IPS-NIHi11 (cell line): ENCODE results near the gene MYO5A.
"Not testable (repeated sequence)": the region's sequence is repeated elsewhere in the genome, so short reads cannot be mapped to it uniquely, and the experiment has no call there.

Experiments used
- DNase-seq: peaks from one replicate; pipeline ENCODE4 v3.0.0; 2012; ENCODE audit warnings: mixed read lengths, low spot score

Gene MYO5A

DNA sequence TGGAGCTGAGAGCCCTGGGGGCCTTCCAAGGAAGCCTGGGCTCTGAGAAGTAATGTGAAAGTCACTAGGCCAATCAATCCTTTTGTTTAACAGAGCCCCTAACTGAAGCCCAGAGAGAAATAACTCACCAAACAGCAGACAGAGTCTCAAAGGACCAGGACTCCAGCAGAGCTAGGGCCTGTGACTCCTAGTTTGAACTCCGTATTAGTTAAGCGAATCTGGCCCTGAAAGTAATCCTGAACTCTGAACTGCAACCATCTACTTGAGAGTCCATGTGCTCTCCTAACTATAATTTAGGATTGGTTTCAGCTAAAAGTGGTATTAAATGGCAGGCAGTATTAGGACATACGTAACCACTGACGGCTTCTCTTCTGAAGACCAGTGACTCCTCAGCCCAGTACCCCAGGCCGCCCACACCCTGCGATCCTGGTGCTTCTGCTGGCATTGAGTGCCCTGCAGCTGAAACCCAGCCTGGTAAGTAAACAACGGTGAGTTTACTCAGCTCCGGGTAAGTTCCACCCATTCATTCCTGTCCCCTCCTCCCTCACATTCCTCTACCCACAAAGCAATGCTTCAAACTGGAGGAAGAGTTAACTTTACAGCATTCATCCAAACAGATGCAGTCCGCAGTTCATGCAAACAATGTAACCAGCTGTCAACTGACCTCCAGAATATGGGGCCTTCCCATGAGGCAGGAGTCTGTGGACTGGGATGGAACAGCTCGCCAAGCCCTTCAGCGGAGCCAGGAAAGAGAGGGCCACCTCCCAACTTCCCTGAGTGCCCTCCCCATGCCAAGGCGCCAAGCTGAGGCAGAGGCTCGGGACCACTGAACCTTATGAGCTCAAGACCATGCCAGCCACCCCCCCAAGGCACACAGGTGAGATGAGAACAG is 240.4 kb downstream of the MYO5A start:
- peak; percentile 42 for DNase-seq

- DNase-seq = no peak
Observed at GRCh38 chr15:52287114-52287513, 241.6 kb downstream of the MYO5A start.

- DNase-seq = not testable (repeated sequence)
Observed at GRCh38 chr15:52285941-52286340, 242.7 kb downstream of the MYO5A start.

DNA sequence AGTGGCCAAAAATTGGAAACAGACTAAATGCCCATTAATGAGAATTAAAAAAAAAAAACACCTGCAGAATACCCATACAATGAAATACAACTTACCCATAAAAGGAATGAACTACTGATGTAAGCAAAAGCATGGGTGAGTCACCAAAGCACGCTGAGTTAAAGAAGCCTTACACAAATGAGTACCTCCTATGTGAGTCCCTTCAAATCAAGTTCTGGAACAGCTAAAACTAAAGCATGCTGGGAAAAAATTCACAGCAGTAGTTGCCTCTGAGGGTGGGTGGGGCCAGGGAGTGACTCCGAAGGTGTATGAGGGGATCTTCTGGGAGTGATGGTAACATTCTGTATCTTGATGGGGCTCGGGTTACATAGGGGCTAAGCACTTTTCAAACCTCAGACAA is 244.5 kb downstream of the MYO5A start:
- DNase-seq = peak; percentile 28

DNA sequence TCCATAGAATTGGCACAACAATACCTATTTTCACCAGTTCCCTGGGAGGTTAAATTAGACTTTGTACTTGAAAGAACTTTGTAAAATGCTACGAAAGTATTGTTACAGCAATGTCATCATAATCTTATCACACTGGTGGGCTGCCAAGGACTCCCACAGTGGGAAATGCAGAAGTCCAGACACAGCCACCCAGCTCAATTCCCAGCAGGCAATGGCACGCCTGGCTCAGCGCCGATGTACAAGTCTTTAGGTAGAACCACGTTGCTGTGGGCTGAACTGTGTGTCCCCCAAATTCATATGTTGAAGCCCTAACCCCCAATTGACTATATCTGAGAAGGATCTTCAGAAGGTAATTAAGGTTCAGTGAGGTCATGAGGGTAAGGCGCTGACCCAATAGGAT is 245.4 kb downstream of the MYO5A start:
- DNase-seq = no peak

- no peak for DNase-seq
Observed at GRCh38 chr15:52282418-52282817, 246.3 kb downstream of the MYO5A start.

- no peak for DNase-seq
Observed at GRCh38 chr15:52281085-52282035, 247.3 kb downstream of the MYO5A start.

DNA sequence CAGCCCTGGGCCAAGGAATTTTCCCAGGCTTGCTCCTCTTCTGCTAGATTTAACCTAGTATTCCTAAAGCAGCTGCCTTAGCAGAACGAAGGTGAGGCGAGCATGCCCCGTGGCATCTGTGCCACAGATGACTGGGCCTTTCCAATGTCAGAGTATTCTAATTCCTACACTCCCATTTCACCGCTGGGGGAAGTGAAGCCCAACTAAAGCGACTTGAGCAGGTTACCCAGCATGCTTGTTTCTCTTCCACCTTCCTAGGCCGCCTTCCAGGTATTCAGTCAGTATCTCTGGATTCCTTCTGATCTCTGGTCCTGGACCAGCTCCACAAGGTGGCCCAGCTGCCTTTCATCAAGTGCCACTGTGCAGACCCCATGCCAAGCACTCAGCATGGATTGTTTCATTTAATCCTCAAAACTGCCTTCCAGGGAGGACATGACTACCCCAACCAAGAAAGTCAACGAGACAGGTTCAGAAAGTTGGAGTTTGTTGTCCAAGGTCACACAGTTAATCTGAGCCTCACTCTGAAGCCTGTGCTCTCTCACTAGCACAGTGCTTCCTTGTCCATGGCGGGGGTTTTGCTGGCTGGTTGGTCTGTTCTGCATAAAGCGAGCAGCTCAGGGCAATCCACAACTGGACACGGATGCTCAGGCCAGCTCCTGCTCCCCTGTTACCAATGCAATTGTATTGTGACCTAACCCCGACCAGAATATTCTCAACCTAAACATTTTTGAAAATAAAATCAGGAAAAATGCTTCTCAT is 248.2 kb downstream of the MYO5A start:
- no peak for DNase-seq

- no peak for DNase-seq
Observed at GRCh38 chr15:52278636-52279367, 249.9 kb downstream of the MYO5A start.

DNA sequence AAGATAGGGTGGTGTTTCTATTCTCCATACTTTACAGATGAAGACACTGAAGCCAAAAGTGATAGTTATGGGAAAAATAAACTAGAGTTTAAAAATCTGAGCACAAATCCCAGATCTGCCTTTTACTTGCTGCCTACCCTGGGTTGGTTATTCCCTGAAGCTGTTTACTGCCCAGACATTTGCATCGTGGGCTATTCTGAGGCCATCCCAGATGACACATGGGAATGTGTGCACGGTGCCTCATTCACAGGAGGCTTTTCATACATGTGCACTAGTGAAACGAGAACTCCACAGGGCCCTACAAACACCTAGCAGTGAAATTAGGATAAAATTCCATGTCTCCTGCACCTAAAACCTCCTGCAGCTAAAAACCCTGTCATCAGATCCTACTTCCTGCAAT is 250.5 kb downstream of the MYO5A start:
- no peak for DNase-seq

GRCh38 chr15:52277575-52277974 is 251.1 kb downstream of the MYO5A start:
- DNase-seq = no peak

- no peak for DNase-seq
Observed at GRCh38 chr15:52276256-52276770, 252.4 kb downstream of the MYO5A start.

DNA sequence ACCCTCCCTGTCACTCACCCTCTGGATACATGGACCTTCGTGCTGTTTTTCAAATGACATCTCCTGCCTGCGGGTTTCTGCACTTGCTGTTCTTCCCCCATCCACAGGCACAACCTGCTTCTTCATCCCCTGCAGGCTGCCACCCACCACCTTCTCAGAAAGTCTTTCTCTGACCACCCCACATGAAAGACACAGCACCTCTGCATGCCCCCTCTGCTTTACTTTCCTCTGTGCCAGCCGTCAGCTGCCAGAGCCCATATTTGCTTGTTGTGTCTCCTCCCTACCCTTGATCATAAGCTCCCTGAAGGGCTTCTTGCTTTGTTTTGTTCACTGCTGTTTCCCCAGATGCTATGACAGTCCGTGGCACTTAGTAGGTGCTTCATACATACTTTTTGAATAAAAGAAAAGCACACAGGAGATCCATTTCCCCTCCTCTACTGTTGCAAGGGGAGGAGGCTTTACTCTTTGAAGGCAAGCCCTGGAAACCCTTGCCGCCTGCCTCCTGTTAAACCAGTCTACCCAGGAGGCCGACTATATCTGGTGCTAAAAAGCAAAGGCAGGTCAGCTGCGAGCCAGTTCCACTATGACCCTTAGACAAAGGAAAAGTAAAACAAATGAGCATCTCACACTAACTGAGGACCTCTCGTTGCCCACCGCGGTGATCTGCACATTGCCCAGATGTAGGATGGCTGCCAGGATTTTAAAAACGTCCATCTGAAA is 265.0 kb downstream of the MYO5A start:
- no peak for DNase-seq

- peak; percentile 33 for DNase-seq
Observed at GRCh38 chr15:52262364-52262763, 266.3 kb downstream of the MYO5A start.

DNA sequence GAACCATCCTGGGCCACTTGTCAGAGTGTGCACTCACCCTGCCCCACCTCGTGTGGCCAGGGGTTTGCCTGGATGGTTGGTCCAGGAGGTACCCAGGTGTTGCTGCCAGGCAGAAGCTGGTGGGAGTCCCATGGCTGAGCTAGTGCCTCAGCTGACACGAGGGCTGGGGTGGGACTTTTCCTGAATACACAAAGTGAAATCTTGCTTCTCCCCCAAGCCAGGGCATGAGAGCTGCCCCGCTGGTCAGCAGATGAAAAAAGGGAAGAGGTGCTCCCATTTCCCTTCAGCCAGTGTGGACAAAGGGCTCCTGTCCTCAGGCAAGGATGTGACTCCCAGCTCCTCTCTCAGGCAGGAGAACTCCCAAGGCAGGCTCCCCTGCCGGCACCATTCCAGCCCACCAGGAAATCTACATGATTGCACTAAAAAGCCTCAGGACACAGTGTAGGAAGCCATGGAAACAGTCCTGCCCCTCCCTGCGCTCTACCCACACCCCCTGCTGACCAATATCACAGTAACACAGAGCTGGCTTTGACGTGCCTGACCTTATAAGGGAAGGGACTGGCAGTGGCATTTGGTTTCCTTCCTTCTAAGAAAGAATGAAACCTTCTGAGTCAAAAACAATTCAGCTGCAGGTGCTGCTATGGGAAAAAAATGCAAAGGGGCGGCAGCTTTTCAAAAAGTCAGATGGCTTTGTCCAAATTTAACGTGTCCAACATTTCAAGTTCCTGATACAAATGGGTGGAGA is 267.0 kb downstream of the MYO5A start:
- DNase-seq = peak; percentile 90

DNA sequence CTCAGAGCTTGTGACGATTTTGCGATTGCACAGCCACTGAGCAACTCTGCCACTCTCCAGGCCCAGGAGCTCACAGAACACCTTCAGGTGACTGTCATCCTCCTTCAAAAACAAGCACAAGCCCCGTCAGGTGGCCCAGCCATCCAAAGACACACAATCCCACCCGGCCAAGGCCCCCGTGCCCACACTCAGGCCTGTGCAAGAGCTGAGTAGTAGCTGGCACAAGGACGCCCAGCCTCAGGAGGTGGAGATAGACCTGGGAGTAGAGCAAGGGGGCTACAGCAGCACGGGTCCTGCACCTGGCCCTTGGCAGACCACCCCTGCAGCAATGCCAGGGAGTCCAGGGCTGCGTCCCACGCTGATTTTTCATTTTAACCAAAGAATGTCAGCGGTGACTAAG is 267.7 kb downstream of the MYO5A start:
- DNase-seq = no peak

DNA sequence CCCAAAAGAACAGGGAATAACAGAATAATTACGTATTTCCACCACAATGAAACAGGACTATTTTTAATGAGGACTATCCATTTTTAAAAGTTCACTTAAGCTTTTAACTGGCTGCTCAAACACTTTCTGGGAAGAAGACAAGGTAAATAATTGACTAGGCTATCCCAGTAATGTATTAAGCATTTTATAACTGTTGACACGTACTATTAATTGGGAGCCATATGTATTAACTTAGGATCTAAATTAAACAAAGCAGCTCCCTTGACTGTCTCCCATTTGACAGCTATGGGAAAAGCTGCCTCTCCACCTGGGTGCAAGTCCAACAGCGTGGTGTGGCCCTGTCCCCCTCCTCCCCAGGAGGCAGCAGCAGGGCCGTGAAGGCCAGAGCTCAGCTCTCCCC is 269.2 kb downstream of the MYO5A start:
- DNase-seq = no peak

DNA sequence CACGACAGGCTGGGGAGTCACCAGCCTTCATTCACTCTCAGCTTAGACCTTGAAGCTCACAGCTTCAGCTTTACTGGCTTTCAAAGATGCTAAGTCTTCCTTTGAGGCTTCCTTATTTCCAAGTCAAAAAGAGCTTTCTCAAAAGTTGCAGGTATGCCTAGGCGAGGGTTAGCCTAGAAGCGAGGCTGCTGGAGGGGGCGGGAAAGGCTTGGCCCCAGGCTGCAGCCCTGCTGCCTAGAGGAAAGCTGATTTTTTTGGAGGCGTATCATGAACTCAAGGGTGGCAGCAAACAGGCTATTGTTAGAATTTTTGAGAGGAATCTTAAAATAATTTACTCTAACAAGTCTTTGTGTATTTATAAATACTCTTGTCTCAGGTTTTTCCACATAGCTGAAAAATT is 270.2 kb downstream of the MYO5A start:
- no peak for DNase-seq

GRCh38 chr15:52257734-52258062 is 271.0 kb downstream of the MYO5A start:
- peak; percentile 51 for DNase-seq
